NCI-H1105 (cell line): ENCODE data around the gene MACROH2A1.

Source experiments
- DNase-seq: peaks from one replicate; lab custom pipeline; 2025; lab: John Stamatoyannopoulos, UW

Gene MACROH2A1

GRCh38 chr5:135398855-135399793 is at the start of gene MACROH2A1:
MACROH2A1 (minus strand) TSS chr5:135399231; CDS start chr5:135389093, 10,138 bp downstream.
- DNase-seq, result peak; percentile 64

GRCh38 chr5:135448071-135448739 is 49.2 kb upstream of the MACROH2A1 start:
- DNase-seq, result no peak

GRCh38 chr5:135447298-135447929 is 48.4 kb upstream of the MACROH2A1 start, which contains the start of gene DCANP1:
DCANP1 (minus strand) TSS chr5:135447348; CDS start chr5:135447108, 240 bp downstream.
- DNase-seq, result no peak

- no peak for DNase-seq
Observed at GRCh38 chr5:135446615-135447014, 47.6 kb upstream of the MACROH2A1 start.

- no peak for DNase-seq
Observed at GRCh38 chr5:135446206-135446605, 47.2 kb upstream of the MACROH2A1 start.

GRCh38 chr5:135445306-135445985 is 46.4 kb upstream of the MACROH2A1 start:
- DNase-seq, result no peak

DNA sequence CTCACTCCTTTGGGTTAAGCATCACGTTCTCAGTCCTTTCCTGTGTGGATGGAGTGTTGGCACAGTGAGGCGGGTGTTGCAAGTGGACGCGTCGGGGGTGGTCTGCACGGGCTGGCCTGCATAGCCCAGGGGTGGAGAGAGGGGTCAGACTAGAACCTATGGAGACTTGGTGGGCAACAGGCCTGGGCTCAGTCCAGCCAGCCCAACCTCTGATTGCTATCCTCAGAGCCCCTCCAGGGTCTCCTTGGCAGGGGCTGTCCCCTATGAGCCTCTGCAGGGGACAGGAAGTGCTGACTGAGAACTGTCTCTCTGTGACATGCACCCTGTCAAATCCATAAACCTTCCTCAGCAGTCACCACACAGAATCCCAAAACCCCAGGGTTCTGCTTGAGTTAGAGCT is 45.9 kb upstream of the MACROH2A1 start:
- DNase-seq, result no peak

DNA sequence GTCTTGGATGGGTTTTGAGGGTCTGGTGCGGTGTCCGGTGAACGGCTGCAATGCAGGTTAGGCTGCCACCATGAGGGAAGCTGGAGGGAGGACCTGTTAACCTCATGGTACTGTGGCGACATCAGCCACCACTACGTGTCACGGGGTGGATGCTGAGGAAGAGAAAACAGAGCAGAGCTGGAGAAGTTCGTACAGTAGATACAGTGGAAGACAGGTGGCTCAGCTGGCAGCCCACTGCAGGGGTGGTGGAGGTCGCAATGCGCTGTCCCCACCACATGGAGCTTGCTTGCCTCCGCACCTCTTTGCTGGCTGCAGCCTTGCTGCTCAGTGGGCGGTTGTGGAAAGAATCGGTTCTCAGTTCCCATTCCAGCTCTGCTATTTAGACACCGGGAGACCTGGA is 45.3 kb upstream of the MACROH2A1 start:
- no peak for DNase-seq

GRCh38 chr5:135443161-135443960 is 44.3 kb upstream of the MACROH2A1 start:
- DNase-seq, result no peak

DNA sequence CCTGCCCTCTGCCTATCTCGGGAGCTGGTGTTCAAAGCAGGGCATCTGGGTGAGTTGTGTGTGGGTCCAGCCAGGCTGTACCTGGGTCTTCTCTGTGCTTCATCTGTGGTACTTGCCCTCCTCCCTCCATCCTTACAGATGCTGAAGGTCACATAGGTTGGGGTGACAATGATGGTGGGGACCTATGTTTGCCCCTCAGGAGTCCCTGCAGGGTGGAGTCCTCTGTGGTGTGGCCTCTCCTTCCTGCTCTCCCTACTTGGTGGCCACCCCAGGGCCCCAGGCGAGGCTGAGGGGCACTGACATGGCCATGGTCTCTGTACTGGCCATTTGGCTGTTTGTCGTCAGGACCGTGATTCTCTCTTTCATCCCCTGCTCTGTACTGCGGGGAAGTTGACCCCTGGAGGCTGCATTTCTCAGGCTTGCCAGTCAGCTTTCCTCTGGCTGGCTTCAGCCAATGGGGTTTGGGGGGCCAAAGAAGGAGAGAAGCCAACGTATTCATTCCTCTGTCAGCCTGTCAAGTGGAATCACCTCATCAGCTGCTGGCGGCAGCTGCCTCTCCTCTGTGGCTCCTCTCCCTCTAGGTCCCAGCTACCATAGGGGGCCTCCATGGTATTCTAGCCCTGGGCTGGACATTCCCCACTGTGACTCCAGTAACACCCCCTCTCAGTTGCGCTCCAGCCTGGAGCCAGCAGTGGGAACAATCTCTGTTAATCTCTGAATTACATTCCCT is 43.6 kb upstream of the MACROH2A1 start:
- DNase-seq, result no peak

- DNase-seq, result no peak
Observed at GRCh38 chr5:135441919-135442318, 42.9 kb upstream of the MACROH2A1 start.

GRCh38 chr5:135441350-135441831 is 42.4 kb upstream of the MACROH2A1 start:
- DNase-seq, result no peak

DNA sequence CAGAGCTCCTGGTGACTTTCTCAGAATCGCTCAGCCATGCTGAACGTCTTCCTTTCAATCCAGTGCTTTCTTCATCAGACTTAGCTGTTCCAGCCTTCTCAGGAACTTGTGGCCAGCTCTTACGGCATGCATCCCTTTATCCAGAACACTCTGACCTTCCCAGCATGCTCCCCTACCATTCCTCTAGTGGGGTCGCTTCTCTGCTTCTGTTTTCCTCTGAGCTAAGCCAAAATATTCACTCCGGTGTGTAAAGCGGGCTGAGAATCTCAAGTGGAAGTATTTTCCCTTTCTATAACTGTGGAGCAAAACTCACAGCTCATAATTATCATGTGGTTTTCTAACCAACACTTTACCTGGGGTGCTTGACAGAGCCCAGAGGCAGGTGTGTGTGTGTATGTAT is 41.9 kb upstream of the MACROH2A1 start:
- DNase-seq, result no peak

DNA sequence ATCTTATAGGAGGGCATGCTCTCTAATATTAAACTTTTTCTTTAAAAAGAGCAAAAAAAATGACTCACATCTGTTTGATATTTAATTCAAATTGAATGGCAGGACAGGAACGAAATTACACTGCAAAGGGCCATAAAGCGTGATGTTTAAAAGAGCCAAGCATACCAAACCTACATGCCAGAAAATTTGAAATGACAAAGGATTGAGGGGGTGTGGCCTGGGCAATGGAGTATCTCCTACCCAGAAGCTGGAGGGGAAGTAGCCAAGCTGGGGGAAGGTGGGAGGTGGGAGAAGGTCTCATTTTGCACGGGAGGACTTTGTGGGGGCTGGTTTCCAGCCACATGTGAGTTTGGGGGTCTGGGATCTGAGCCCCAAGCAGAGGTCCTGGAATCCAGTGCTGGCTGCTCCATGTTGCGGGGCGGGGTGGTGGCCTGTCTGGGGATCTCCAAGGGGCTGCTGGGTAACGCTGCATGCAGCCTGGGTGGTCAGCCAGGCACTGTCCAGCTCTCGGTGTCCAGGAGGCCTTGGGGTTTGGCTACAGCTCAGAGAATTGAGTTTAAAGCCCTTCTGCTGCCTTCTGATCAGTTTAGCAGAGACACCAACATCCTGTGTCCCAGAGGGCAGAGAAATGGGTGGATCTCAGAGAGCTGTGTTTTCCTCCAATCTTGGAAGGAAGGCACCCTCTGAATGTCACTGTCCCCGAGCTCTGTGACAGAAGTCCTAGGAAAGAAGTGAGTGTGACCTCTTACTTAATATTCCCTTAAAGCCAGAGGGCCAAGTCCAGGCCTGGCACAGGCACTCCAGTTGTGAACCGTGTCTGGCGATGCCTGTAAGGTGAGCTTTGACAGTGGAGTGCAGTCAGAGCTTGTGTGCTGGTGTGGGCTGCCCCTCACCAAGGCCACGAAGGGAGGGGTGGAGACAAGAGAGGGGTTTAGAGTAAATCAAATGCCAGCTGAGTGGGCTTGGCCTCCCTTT is 40.5 kb upstream of the MACROH2A1 start:
- DNase-seq, result no peak

DNA sequence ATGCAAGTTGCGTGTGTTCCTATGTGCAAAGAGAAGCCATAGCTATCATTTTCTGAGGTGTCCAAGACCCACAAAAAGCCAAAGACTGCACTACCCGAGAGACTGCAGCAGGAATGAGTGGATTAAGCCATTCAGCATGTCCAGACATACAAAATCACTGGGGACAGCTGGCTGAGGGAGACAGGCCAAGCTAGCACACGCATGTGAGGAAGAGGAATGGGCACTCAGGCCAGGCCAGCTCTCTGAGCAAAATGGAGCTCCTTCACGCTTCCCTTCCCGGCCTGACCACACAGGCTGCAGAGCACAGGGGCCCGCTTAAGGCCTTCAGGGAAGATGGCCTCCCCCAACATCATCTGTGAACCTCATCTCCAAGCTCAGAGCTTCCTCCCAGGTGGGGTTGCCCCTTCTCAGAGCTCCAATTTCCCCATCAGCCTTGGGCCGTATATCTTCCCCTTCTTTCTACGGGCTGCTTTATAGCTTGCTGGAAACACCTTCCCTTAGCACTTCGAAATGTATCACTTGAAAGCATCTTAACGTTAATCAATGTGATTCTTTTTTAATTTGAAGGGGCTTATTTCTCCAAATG is 39.7 kb upstream of the MACROH2A1 start:
- DNase-seq, result no peak

DNA sequence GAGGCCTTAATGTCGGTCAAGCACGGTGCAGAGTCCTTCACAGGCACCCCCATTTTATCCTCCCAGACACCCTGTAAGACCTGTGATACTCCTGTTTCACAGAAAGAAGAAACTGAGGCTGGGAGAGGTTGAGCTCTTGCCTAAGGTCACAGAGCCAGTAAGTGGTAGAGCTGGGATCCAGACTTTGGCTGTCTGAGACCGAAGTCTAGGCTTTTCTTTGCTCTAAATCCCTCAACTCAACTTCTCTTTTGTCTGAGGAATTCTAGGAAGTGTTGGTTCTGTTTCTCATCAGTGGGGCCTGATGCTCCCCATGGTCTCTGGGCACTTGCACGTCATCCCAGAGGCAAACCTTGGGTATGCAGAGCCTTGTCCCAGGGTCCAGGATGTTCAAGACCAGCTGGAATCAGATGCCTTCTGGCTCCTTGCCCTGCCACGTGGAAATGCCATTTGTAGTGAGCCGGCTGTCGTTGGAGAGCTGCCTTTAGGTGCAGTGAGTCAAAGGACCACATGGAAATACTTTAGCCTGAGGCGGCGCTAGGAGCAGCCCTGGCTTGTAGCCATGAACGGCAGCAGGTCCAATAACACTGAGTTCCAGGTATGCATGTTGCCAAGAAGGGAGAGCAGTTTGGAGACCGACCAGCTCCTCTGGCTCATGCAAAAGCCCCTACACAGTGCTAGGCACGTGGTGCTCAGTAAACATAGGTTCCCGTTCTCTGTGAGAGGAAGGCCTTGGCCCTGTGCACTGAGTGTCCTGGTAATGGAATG is 38.9 kb upstream of the MACROH2A1 start:
- peak; percentile 19 for DNase-seq

DNA sequence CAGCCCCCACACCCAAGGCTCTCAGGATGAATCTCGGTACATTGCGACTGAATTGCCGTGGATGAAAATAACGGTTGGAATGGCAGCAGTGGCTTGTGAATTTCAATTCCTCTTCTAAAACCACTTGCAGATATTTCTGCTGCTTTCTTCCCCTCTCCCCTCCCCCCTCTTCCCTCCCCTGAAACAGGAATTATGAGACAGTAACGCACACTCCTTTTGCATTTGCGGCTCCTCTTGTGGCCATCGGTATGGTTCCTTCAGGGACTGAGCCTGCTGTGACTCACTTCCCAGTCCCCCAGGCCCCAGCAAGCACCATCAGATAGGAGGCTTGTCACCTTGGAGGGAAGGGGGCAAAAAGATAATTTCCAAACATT is 38.4 kb upstream of the MACROH2A1 start:
- no peak for DNase-seq

- no peak for DNase-seq
Observed at GRCh38 chr5:135436951-135437418, 38.0 kb upstream of the MACROH2A1 start.
